HCT116 (cell line): Measurements from ENCODE around the gene FAM168B. TPM values are rescaled to one million over a fixed set of nuclear protein-coding genes. Genes with fewer than 3 reads are reported as not detected.

Experiments
- ATAC-seq: fragments of 200-7000 bp; cut with Tn5 transposase; 2 replicates; pipeline ENCODE4 v1.9.1; 2020; ENCODE audit warnings: mild to moderate bottlenecking, moderate library complexity
- BruUV-seq: library from RNA; stranded (reverse); fragments of 400-500 nt; replicated peaks from 2 replicates; lab custom pipeline; 2021; lab: Mats Ljungman, UMichigan
- CTCF ChIA-PET: fragments of 300-600 bp; sonication (Branson Sonifier 250); formaldehyde crosslinking; loops from one replicate; lab custom pipeline; 2021; ENCODE audit warnings: antibody characterized with exemption; lab: Charles Lee
- POLR2A ChIA-PET: fragments of 300-600, 350-600 bp; sonication (Branson Sonifier 250); formaldehyde crosslinking; loops from one replicate; lab custom pipeline; 2021; ENCODE audit warnings: antibody characterized with exemption; lab: Charles Lee
- RAD21 ChIA-PET, 2 experiments: fragments of 300-600 bp; sonication (Branson Sonifier 250); formaldehyde crosslinking; loops; one replicate each; lab custom pipeline; 2023; ENCODE audit warnings: low total read pairs in 2 of 2; ENCODE audit not compliant: uncharacterized antibody in 2 of 2, unreplicated experiment in 2 of 2, low non-redundant PET in 1 of 2; lab: Charles Lee
- DNase-seq: peaks from one replicate; pipeline ENCODE4 v3.0.0-alpha.2; 2010; ENCODE audit warnings: low read depth, low spot score
- H2AFZ ChIP-seq: fragments of 200-600 bp; shearing (Covaris generic), sonication (generic); 2 replicates; pipeline ENCODE4 v1.6.1; 2017; ENCODE audit warnings: low read depth, mixed run types, mixed read lengths, antibody characterized with exemption, low read length; ENCODE audit not compliant: poor library complexity, severe bottlenecking
- H3K27ac ChIP-seq: 2 replicates; pipeline ENCODE4 v1.5.1; 2012; ENCODE audit warnings: low read depth, low read length
- H3K27me3 ChIP-seq: fragments of 200-600 bp; sonication (generic); 2 replicates; pipeline ENCODE4 v1.6.1; 2016; ENCODE audit warnings: mixed run types, low read length, mixed read lengths; ENCODE audit not compliant: insufficient read depth
- H3K36me3 ChIP-seq, 2 experiments: fragments of 200-500 bp in 1 of 2; fragments of 200-600 bp in 1 of 2; sonication (Bioruptor generic) in 1 of 2; sonication (generic) in 1 of 2; 2 replicates each; pipeline versions ENCODE4 v1.5.1 to v1.6.1; 2014 to 2016; ENCODE audit warnings: low read length in 2 of 2, inconsistent platforms in 1 of 2, mixed read lengths in 1 of 2, mixed run types in 1 of 2; ENCODE audit not compliant: insufficient read depth in 2 of 2, control insufficient read depth in 1 of 2
- H3K4me1 ChIP-seq, 2 experiments: fragments of 200-600 bp in 1 of 2; sonication (generic) in 1 of 2; 2 replicates each; pipeline versions ENCODE4 v1.5.1 to v1.6.1; 2012 to 2017; ENCODE audit warnings: low read length in 2 of 2, inconsistent platforms in 1 of 2, mild to moderate bottlenecking in 1 of 2, mixed read lengths in 1 of 2, mixed run types in 1 of 2, moderate library complexity in 1 of 2; ENCODE audit not compliant: insufficient read depth in 2 of 2, control insufficient read depth in 1 of 2
- H3K4me2 ChIP-seq: fragments of 200-600 bp; sonication (generic); 2 replicates; pipeline ENCODE4 v1.6.1; 2017; ENCODE audit warnings: mixed run types, low read length, mixed read lengths
- H3K4me3 ChIP-seq, 2 experiments: fragments of 200-600 bp in 1 of 2; sonication (generic) in 1 of 2; replicated peaks in 1 of 2; 2 replicates each; pipeline ENCODE4 v1.5.1; 2011 to 2016; ENCODE audit warnings: low read length in 2 of 2, control low read depth in 1 of 2, low read depth in 1 of 2, mild to moderate bottlenecking in 1 of 2, mixed read lengths in 1 of 2, mixed run types in 1 of 2
- H3K79me2 ChIP-seq: fragments of 200-600 bp; sonication (generic); 2 replicates; pipeline ENCODE4 v1.6.1; 2017; ENCODE audit warnings: mild to moderate bottlenecking, mixed run types, low read length, moderate library complexity, mixed read lengths; ENCODE audit not compliant: insufficient read depth
- H3K9ac ChIP-seq: fragments of 200-600 bp; sonication (generic); 2 replicates; pipeline ENCODE4 v1.6.1; 2016; ENCODE audit warnings: low read length, mixed read lengths
- H3K9me2 ChIP-seq: fragments of 200-600 bp; sonication (generic), shearing (Covaris generic); 2 replicates; pipeline ENCODE4 v1.6.1; 2017; ENCODE audit warnings: mixed run types, mild to moderate bottlenecking, moderate library complexity; ENCODE audit not compliant: insufficient read depth
- H3K9me3 ChIP-seq, 2 experiments: fragments of 200-500 bp in 1 of 2; fragments of 200-600 bp in 1 of 2; sonication (Bioruptor generic) in 1 of 2; sonication (generic) in 1 of 2; 2 replicates each; pipeline ENCODE4 v1.6.1; 2014 to 2017; ENCODE audit warnings: low read length in 2 of 2, mixed read lengths in 2 of 2, inconsistent platforms in 1 of 2, low read depth in 1 of 2, mild to moderate bottlenecking in 1 of 2, mixed run types in 1 of 2, moderate library complexity in 1 of 2; ENCODE audit not compliant: control insufficient read depth in 1 of 2, insufficient read depth in 1 of 2
- H4K20me1 ChIP-seq: fragments of 200-600 bp; sonication (generic), shearing (Covaris generic); 2 replicates; pipeline ENCODE4 v1.6.1; 2017; ENCODE audit warnings: mixed run types, mild to moderate bottlenecking, moderate library complexity; ENCODE audit not compliant: insufficient read depth
- ATF3 ChIP-seq: IDR thresholded peaks from 2 replicates; pipeline ENCODE4 v1.6.1; 2012
- CTCF ChIP-seq, 3 experiments: fragments of 200-600 bp in 1 of 3; sonication (generic) in 1 of 3; IDR thresholded peaks in 2 of 3; conservative IDR thresholded peaks in 1 of 3; 2 replicates each; pipeline ENCODE4 v1.5.1; 2012 to 2017; ENCODE audit warnings: low read depth in 2 of 3, low read length in 2 of 3, antibody characterized with exemption in 1 of 3, borderline replicate concordance in 1 of 3, control low read depth in 1 of 3, mild to moderate bottlenecking in 1 of 3, mixed read lengths in 1 of 3, mixed run types in 1 of 3, moderate library complexity in 1 of 3; ENCODE audit not compliant: insufficient read depth in 1 of 3
- EGR1 ChIP-seq: IDR thresholded peaks from 2 replicates; pipeline ENCODE4 v1.6.1; 2012; ENCODE audit warnings: low read depth
- ELF1 ChIP-seq: IDR thresholded peaks from 2 replicates; pipeline ENCODE4 v1.6.1; 2012; ENCODE audit warnings: low read depth, borderline replicate concordance
- EZH2phosphoT487 ChIP-seq: fragments of 200-600 bp; IDR thresholded peaks from 2 replicates; pipeline ENCODE4 v1.6.1; 2018; ENCODE audit warnings: antibody characterized with exemption, borderline replicate concordance
- POLR2AphosphoS5 ChIP-seq: IDR thresholded peaks from 2 replicates; pipeline ENCODE4 v1.6.1; 2011; ENCODE audit warnings: mild to moderate bottlenecking, low read depth, low read length, moderate library complexity
- RAD21 ChIP-seq: IDR thresholded peaks from 2 replicates; pipeline ENCODE4 v1.6.1; 2012; ENCODE audit warnings: low read depth, mild to moderate bottlenecking
- SIN3A ChIP-seq: IDR thresholded peaks from 2 replicates; pipeline ENCODE4 v1.6.1; 2012; ENCODE audit warnings: low read depth
- SRF ChIP-seq: IDR thresholded peaks from 2 replicates; pipeline ENCODE4 v1.6.1; 2012; ENCODE audit warnings: low read depth
- TCF7L2 ChIP-seq: IDR thresholded peaks from 2 replicates; pipeline ENCODE4 v1.7.0; 2011; ENCODE audit warnings: borderline replicate concordance, inconsistent platforms; ENCODE audit not compliant: insufficient read depth, insufficient read length; ENCODE audit errors: extremely low read depth
- ZFX ChIP-seq: fragments of 450-650 bp; IDR thresholded peaks from 2 replicates; pipeline ENCODE4 v1.6.1; 2017
- intact Hi-C: fragments of 100-400 bp; cut with micrococcal nuclease; formaldehyde crosslinking; loops from 2 replicates; pipeline ENCODE4 v1.10.0; 2022
- total RNA-seq: library from RNA; stranded (reverse); gene quantifications from one replicate; pipeline ENCODE4 v1.2.1, GENCODE V29; 2021; ENCODE audit not compliant: unreplicated experiment
- TF ChIP-seq, protein P1 (sequence below): IDR thresholded peaks from 2 replicates; pipeline ENCODE4 v1.6.1; 2012; ENCODE audit warnings: low read depth
- TF ChIP-seq, protein P2 (sequence below): IDR thresholded peaks from 2 replicates; pipeline ENCODE4 v1.6.1; 2011; ENCODE audit warnings: mild to moderate bottlenecking, low read length, moderate library complexity; ENCODE audit not compliant: insufficient replicate concordance; ENCODE audit errors: extremely low read depth

Gene FAM168B
- total RNA-seq, 1 experiment from 2014 or later: 94.5 TPM

DNA sequence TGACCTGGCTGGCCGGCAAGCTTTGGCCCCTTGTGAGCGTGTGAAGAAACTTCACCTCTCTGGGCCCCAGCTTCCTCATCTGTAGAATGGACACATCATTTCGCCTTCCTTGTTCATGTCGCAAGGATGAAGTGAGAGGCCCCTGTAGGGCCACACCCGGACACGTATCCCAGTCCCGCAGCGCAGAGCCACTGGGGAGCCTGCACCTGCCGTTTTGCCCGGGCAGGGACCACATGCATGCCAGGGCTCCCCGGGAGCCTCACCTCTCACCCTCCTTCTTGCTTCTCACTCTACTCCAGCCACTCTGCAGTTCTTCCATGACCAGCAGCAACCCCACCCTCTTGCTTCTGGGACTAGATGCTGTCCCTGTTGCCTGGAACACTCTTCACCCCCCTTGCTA, 77.5 kb downstream of the FAM168B start:
- H3K4me1 ChIP-seq: no peaks in the 10 kb centered on the region
- H3K27ac ChIP-seq: no peak overlapping the region
- H3K27me3 ChIP-seq: no peaks in the 10 kb centered on the region
- DNase-seq (no peak), ATAC-seq (no peak)
- no peaks in the 10 kb centered on the region for H3K9me2 ChIP-seq
- BruUV-seq: no TSS peak
- H3K4me3 ChIP-seq: no peak overlapping the region
- ChIA-PET POLR2A (no interaction called here), CTCF (no interaction called here), RAD21 (no interaction called here)
- H3K9me3 ChIP-seq: no peaks in the 10 kb centered on the region
- H3K9ac ChIP-seq: no peak overlapping the region
- no peaks in the 10 kb centered on the region for H3K36me3 ChIP-seq
- H2AFZ ChIP-seq: no peak overlapping the region
- no peaks in the 10 kb centered on the region for H4K20me1 ChIP-seq
- intact Hi-C loops: no loop called here
- no peak for TF ChIP-seq TCF7L2
- TF ChIP-seq POLR2AphosphoS5: no peak
- TF ChIP-seq EZH2phosphoT487: no peak
- TF ChIP-seq EGR1: no peak
- TF ChIP-seq SRF: no peak
- TF ChIP-seq, protein P1, sequence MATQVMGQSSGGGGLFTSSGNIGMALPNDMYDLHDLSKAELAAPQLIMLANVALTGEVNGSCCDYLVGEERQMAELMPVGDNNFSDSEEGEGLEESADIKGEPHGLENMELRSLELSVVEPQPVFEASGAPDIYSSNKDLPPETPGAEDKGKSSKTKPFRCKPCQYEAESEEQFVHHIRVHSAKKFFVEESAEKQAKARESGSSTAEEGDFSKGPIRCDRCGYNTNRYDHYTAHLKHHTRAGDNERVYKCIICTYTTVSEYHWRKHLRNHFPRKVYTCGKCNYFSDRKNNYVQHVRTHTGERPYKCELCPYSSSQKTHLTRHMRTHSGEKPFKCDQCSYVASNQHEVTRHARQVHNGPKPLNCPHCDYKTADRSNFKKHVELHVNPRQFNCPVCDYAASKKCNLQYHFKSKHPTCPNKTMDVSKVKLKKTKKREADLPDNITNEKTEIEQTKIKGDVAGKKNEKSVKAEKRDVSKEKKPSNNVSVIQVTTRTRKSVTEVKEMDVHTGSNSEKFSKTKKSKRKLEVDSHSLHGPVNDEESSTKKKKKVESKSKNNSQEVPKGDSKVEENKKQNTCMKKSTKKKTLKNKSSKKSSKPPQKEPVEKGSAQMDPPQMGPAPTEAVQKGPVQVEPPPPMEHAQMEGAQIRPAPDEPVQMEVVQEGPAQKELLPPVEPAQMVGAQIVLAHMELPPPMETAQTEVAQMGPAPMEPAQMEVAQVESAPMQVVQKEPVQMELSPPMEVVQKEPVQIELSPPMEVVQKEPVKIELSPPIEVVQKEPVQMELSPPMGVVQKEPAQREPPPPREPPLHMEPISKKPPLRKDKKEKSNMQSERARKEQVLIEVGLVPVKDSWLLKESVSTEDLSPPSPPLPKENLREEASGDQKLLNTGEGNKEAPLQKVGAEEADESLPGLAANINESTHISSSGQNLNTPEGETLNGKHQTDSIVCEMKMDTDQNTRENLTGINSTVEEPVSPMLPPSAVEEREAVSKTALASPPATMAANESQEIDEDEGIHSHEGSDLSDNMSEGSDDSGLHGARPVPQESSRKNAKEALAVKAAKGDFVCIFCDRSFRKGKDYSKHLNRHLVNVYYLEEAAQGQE: no peak
- no peak for TF ChIP-seq CTCF (IDR thresholded peaks at IDR 0.05 in 2 of 3, conservative IDR thresholded peaks at IDR 0.05 in 1 of 3; ENCODE audit: borderline replicate concordance in 1 of 3, insufficient read depth in 1 of 3, low read depth in 2 of 3, low read length in 2 of 3)
- TF ChIP-seq ELF1: no peak
- no peak for TF ChIP-seq ZFX
- TF ChIP-seq, protein P2, sequence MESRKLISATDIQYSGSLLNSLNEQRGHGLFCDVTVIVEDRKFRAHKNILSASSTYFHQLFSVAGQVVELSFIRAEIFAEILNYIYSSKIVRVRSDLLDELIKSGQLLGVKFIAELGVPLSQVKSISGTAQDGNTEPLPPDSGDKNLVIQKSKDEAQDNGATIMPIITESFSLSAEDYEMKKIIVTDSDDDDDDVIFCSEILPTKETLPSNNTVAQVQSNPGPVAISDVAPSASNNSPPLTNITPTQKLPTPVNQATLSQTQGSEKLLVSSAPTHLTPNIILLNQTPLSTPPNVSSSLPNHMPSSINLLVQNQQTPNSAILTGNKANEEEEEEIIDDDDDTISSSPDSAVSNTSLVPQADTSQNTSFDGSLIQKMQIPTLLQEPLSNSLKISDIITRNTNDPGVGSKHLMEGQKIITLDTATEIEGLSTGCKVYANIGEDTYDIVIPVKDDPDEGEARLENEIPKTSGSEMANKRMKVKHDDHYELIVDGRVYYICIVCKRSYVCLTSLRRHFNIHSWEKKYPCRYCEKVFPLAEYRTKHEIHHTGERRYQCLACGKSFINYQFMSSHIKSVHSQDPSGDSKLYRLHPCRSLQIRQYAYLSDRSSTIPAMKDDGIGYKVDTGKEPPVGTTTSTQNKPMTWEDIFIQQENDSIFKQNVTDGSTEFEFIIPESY: no peak
- TF ChIP-seq RAD21: no peak
- no peak for TF ChIP-seq ATF3
- TF ChIP-seq SIN3A: no peak
- no peak overlapping the region for H3K4me2 ChIP-seq
- no peaks in the 10 kb centered on the region for H3K79me2 ChIP-seq
